Activated naive CD8-positive, alpha-beta T cell treated with anti-CD3 and anti-CD28 coated beads, Interleukin-2, amount 50 U/mL, for 16 hours (primary cell): ENCODE measurements around the gene EHD3.
"Not testable (repeated sequence)": the region's sequence is repeated elsewhere in the genome, so short reads cannot be mapped to it uniquely, and the experiment has no call there.

Experiments
- DNase-seq: peaks from one replicate; pipeline ENCODE4 v3.0.0-alpha.2; 2020; ENCODE audit warnings: low read depth, low spot score

Gene EHD3

GRCh38 chr2:31254237-31255203 is 20.6 kb downstream of the EHD3 start:
- no peak for DNase-seq

GRCh38 chr2:31255911-31256571 is 22.1 kb downstream of the EHD3 start:
- no peak for DNase-seq

GRCh38 chr2:31256611-31257382 is 22.8 kb downstream of the EHD3 start:
- DNase-seq, result no peak

GRCh38 chr2:31258351-31258750 is 24.4 kb downstream of the EHD3 start:
- DNase-seq, result no peak

DNA sequence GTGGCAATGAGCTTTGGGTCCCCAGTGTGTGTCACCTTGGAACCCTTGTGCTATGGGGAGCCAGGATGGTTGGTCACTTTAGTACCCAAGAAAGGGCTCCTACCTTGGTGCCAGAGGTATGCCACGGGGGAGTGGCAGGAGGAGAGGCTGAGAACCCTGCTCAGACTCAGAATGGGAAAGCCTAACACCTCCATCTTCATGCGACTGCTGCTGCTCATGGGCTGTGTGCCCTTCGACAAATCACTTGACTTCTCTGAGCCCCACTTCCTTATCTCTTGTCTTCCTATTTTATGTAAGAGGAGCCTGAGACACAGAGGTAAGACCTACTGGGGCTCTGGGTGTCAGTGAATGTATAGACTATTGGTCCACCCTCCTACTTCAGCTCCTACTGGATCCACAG is 25.1 kb downstream of the EHD3 start:
- no peak for DNase-seq

DNA sequence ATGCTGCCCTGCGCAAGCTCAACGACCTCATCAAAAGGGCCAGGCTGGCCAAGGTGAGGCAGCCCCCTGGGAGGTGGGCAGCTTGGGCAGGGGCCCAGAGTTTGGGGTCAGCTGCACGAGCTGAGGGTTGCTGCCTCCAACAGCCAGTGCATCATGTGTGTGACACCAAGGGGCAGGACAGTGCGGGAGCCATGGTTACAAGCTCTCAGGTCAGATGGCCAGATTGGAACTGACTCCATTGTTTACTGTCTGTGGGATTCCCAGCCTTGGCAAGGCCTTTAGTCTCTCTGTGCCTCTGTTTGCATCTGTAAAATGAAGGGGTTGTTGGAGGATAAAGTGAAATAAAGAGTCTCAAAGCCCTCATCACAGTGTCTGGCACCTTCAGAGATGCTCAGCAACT is 26.9 kb downstream of the EHD3 start:
- no peak for DNase-seq

DNA sequence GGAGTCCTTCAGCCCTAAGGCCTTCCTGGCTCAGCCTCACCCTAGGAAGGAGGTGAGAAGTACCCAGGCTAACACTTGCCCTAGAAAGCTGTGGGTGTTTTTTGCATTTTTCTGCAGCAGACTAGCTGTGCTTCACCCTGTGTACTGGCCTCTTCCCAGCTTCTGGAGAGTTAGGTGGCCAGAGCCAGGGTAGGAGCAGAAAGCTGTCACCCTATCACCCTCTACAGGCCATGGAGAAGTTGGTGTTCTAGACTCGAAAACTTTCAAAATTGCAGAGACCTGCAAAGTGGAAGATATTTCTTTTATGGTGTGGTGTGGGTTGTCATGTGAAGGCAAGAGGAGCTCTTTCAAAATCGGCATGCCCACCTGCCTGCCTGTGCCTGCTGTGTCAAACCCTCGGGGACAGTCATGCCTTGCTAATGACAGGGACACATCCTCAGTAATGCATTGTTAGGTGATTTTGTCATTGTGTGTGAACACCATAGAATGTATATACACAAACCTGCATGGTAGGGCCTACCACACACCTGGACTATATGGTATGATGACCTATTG is 29.8 kb downstream of the EHD3 start:
- no peak for DNase-seq

GRCh38 chr2:31265234-31265633 is 31.3 kb downstream of the EHD3 start:
- no peak for DNase-seq

- no peak for DNase-seq
Measured at GRCh38 chr2:31266804-31267203, 32.9 kb downstream of the EHD3 start.

GRCh38 chr2:31267437-31268120 is 33.6 kb downstream of the EHD3 start:
- DNase-seq, result no peak

- DNase-seq, result no peak
Measured at GRCh38 chr2:31268344-31268743, 34.4 kb downstream of the EHD3 start.

GRCh38 chr2:31269087-31269486 is 35.1 kb downstream of the EHD3 start:
- no peak for DNase-seq

GRCh38 chr2:31270131-31270530 is 36.2 kb downstream of the EHD3 start:
- DNase-seq, result no peak

DNA sequence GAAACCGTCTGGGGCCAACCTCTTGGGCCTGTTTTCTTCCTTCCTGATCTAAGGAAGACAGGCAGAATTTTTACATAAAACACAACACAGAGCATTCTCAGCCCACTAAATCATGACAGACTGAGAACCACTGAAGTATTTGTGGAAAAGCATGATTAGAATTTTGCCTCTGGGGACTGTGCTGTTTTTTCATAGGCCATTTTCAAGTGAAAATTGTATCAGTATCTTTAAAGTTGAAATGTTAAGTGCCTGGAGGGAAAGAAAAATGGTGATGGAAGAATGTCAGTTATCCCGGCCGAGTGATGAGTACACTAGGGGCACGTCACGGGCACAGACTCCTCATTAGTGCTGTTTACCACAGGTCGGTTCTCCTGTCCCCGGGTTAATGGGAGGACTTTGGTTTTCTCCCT is 36.9 kb downstream of the EHD3 start:
- no peak for DNase-seq

GRCh38 chr2:31271851-31272267 is 37.9 kb downstream of the EHD3 start:
- DNase-seq, result no peak

DNA sequence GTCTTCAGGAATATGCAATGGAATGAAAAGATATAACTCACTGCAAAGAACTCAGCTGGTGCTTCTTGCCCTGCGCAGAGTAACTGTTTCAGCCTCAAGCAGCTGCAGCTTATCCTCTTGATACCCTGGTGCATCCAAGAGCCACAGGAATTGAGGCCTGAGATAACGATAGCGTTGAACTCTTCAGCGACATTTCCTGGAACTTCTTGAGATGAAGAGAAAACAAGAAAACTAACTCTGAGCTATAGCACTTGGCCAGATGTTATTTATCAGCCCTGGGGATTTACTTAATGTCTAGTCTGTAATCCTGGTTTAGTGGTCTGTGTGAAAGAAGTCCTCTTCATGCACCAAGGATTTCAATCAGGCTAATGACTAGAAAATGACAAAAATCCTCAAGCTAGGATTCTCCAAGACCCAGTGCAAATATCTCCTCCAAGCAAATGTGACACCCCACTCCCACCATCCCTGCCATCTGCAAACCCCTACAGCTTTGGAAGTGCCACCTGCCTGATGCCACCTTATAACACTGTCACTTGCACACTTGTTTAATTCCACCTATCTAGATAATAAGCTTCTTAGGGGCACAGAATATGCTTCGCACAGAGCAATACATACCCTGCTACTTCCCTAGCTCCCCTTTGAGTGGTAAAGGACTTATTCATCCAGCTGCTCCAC is 40.6 kb downstream of the EHD3 start:
- no peak for DNase-seq

DNA sequence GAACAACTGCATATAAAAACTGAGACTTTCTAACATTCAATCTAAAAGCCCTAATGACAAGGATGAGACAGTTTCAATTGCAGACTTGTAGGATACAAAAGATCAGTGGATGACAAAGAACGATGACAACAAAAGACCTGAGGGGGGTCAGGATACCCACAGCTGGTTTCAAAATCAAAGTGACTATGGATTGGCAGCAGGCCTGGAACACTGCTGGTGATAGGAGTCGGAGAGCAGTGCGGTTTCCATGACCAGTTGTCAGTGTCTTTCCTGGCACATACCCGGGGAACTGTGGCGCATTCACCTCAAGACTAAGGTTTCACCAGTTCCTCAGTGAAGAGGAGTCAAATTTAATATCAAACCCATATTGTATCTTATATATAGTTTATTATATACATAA is 42.0 kb downstream of the EHD3 start:
- DNase-seq, result no peak

DNA sequence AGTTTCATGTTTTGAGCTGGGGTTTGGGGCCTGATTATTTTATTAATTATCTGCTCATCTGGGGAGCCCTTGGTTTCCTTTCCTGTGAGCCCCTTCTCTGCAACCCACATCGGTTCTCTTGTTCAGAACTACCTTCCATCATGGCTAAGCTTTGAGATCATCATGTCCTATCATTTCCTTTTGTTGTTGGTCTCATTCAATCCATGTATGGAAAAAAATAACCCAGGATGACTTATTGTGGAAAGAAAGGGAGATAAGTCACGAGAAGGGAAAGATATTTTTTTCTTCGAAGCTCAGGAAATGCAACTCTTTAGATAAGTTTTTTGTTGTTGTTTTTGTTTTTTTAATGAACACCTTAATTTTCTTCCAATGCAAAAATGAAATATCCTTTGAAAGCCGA is 43.7 kb downstream of the EHD3 start:
- DNase-seq, result no peak

DNA sequence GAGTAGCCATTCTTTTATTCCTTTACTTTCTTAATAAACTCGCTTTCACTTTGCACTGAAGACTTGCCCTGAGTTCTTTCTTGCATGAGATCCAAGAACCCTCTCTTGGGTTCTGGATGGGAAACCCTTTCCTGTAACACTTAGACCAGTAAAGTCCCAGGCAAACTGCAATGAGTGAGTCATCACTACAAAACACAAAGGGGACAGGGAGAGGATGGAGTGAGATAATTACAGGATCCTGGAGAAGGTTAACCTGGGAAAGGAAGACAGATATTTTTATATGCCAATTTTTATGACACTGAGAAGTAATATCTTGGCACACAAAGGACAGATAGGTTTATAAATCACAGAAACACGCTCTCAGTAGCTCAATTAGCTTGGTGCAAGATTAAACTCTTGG is 48.7 kb downstream of the EHD3 start:
- DNase-seq, result no peak

GRCh38 chr2:31283193-31283919 is 49.4 kb downstream of the EHD3 start:
- not testable (repeated sequence) for DNase-seq
